Parietal lobe (tissue), 2 donors: ENCODE measurements around the gene PGPEP1. TPM values are rescaled to one million over a fixed set of nuclear protein-coding genes. Genes with fewer than 3 reads are reported as not detected.

Experiments
- small RNA-seq: library from RNA; depleted of rRNA; stranded (forward); fragments of <200 nt; gene quantifications from one replicate; pipeline ENCODE3, GENCODE V24; 2014; ENCODE audit warnings: low replicate concordance
- total RNA-seq: library from RNA; depleted of rRNA; stranded (reverse); fragments of >200 nt; gene quantifications from one replicate; pipeline ENCODE4 v1.2.3, GENCODE V29; 2014

The PGPEP1 gene
- 24.7 TPM for total RNA-seq

GRCh38 chr19:18340190-18340989 lies at the start of gene PGPEP1:
Gene PGPEP1 (plus strand): TSS chr19:18340598. CDS start chr19:18340682, 84 bp downstream.

GRCh38 chr19:18322759-18323460 lies 17.5 kb upstream of the PGPEP1 start, which contains the start of gene LSM4:
Gene LSM4 (minus strand): TSS chr19:18323076. CDS start chr19:18323020, 56 bp downstream.

GRCh38 chr19:18385675-18386542 lies 45.5 kb downstream of the PGPEP1 start, which contains the start of gene GDF15:
Gene GDF15 (plus strand): TSS chr19:18386158. CDS start chr19:18386190, 32 bp downstream.

GRCh38 chr19:18397242-18398202 lies 57.1 kb downstream of the PGPEP1 start, which contains the start of gene LRRC25:
Gene LRRC25 (minus strand): TSS chr19:18397622. CDS start chr19:18396963, 659 bp downstream.

GRCh38 chr19:18419195-18419698 lies 78.8 kb downstream of the PGPEP1 start, which contains the start of gene SSBP4:
Gene SSBP4 (plus strand): TSS chr19:18419398. CDS start chr19:18419649, 251 bp downstream.

Small RNAs within 50 kb of the gene (small RNA-seq; reads per million reads assigned to genes)
- gene MIR3189, result not detected
- gene RN7SL513P, result not detected

Other genes starting within 250 kb of the PGPEP1 start
- 6.9 TPM for gene MAST3, start 242.8 kb upstream of the PGPEP1 start, total RNA-seq
- 60.7 TPM for gene PIK3R2, start 187.4 kb upstream of the PGPEP1 start, total RNA-seq
- gene IFI30, start 166.8 kb upstream of the PGPEP1 start, total RNA-seq, result not detected
- 3.1 TPM for gene MPV17L2, start 147.4 kb upstream of the PGPEP1 start, total RNA-seq
- gene RAB3A, start 136.6 kb upstream of the PGPEP1 start, total RNA-seq, result 75.4 TPM
- 3.1 TPM for gene PDE4C, start 114.2 kb upstream of the PGPEP1 start, total RNA-seq
- gene IQCN, start 66.1 kb upstream of the PGPEP1 start, total RNA-seq, result 2.5 TPM
- 90.8 TPM for gene JUND, start 59.0 kb upstream of the PGPEP1 start, total RNA-seq
- 53.5 TPM for gene LSM4, start 17.5 kb upstream of the PGPEP1 start, total RNA-seq
- 0.63 TPM for gene GDF15, start 45.6 kb downstream of the PGPEP1 start, total RNA-seq
- gene LRRC25, start 57.0 kb downstream of the PGPEP1 start, total RNA-seq, result 0.31 TPM
- 53.5 TPM for gene SSBP4, start 78.8 kb downstream of the PGPEP1 start, total RNA-seq
- 79.8 TPM for gene ISYNA1, start 97.5 kb downstream of the PGPEP1 start, total RNA-seq
- gene ELL, start 181.5 kb downstream of the PGPEP1 start, total RNA-seq, result 8.1 TPM
- 141 TPM for gene FKBP8, start 203.0 kb downstream of the PGPEP1 start, total RNA-seq
- 34.4 TPM for gene KXD1, start 217.3 kb downstream of the PGPEP1 start, total RNA-seq
- gene UBA52, start 231.3 kb downstream of the PGPEP1 start, total RNA-seq, result 542 TPM
- gene REX1BD, start 248.2 kb downstream of the PGPEP1 start, total RNA-seq, result 26.9 TPM